K562 (cell line): Measurements from ENCODE around the gene KMT2D. TPM values are rescaled to one million over a fixed set of nuclear protein-coding genes. Genes with fewer than 3 reads are reported as not detected.

Source experiments
- NR2C1 ChIP-seq, 2 experiments: fragments of 450-650 bp; IDR thresholded peaks; 2 replicates each; pipeline ENCODE4 v1.6.1; 2017; ENCODE audit warnings: mild to moderate bottlenecking in 2 of 2, antibody characterized with exemption in 1 of 2, inconsistent platforms in 1 of 2, missing compliant biosample characterization in 1 of 2, missing genetic modification characterization in 1 of 2
- REST ChIP-seq, 2 experiments: fragments of 450-650 bp; formaldehyde crosslinking in 1 of 2; IDR thresholded peaks; 2 replicates each; pipeline versions ENCODE4 v1.4.0 to v1.6.1; 2014 to 2020; ENCODE audit warnings: mild to moderate bottlenecking in 2 of 2, borderline replicate concordance in 1 of 2, low read depth in 1 of 2
- TSC22D4 ChIP-seq: fragments of 450-650 bp; IDR thresholded peaks from 2 replicates; pipeline ENCODE4 v1.6.1; 2016; ENCODE audit warnings: missing genetic modification characterization, missing biosample characterization, control low read depth
- ZNF318 ChIP-seq, 2 experiments: fragments of 450-650 bp; IDR thresholded peaks; 2 replicates each; pipeline ENCODE4 v1.6.1; 2016; ENCODE audit warnings: mild to moderate bottlenecking in 2 of 2, borderline replicate concordance in 1 of 2, low read depth in 1 of 2, moderate library complexity in 1 of 2
- polyA plus RNA-seq, 8 experiments: library from polyadenylated mRNA; depleted of rRNA in 4 of 8; stranded (reverse) in 5 of 8; unstranded in 3 of 8; fragments of >200 nt; fragmentation: Nextera tagmentation in 2 of 8; fragmentation: Illumina TruSeq in 1 of 8; extraction: Ambion mirVana in 2 of 8; extraction: Trizol in 1 of 8; gene quantifications; 2 replicates each; pipeline versions ENCODE4 v1.2.1 to v1.2.3, GENCODE V29; 2011 to 2014; ENCODE audit warnings: inconsistent platforms in 1 of 8, missing spikeins in 1 of 8
- total RNA-seq, 7 experiments: library from RNA; depleted of rRNA in 6 of 7; stranded (reverse); fragments of >200 nt in 6 of 7; fragmentation: Illumina TruSeq in 2 of 7; extraction: Trizol in 2 of 7; gene quantifications; 2 replicates each; pipeline versions ENCODE4 v1.2.1 to v1.2.3, GENCODE V29; 2011 to 2021; ENCODE audit warnings: low replicate concordance in 1 of 7
- TF ChIP-seq, protein P1 (sequence below): sonication (generic); formaldehyde crosslinking; IDR thresholded peaks from 2 replicates; pipeline ENCODE4 v1.8.0; 2022; ENCODE audit warnings: mild to moderate bottlenecking, missing genetic modification reagents, borderline replicate concordance

The KMT2D gene
- total and polyA plus RNA-seq, 9 of the 15 experiments (the other 6 are each of a cell fraction or from before 2014, with no cell fraction given): 0.22 to 93.7 (median 13.7) TPM

DNA sequence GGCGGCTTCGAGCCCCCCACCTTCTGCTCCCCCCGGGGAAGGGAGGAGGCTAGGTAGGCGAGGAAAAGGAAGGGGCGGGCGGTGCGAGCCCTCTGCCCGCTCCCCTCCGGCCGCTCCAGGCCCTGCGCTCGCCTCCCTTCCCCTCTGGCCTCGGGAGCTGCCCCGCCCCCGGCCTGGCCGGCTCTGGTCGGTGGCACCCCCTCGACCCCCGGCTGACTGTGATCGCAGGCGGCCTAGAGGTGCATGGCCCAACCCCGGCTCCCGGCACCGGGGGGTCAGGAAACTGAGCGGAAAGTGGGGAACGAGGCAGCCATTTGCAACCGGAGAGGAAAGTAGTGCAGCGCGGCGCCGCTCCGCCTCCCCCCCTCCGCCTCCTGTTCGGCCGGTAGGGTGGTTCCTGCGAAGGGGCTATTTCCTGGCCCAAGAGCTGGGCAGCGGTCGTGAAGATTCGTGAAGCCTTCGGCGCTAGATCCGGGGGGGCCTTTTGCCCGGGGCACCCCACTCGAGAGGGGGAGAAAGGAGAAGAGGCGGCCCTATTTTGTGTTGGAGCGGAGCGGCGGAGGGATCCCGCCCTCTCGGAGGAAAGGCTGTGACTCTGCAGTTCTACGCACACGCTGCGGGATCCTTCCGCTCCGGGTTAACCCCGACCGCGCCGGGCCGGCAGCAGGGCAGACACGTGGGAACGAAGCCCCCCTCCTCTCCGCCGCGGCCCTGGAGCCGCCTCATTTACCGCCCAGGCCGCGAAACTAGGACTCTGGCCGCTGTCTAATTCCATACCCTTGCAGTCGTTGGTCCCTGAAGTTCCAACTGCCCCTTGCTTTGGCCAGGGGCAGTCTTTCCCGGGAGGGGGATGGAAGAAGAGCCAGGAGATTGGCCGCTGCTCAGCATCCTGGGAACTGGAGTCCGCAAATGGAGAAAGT lies at the start of gene KMT2D (continued):
- peak; percentile 28; the same call in 1 of the 2 replicates for TF ChIP-seq REST (IDR thresholded peaks at IDR 0.05; ENCODE audit: borderline replicate concordance)
- TF ChIP-seq REST (CRISPR knock-in tag; IDR thresholded peaks at IDR 0.05; ENCODE audit: low read depth): peak; percentile 58; the same call in 1 of the 2 replicates
- TF ChIP-seq TSC22D4: no peak
- TF ChIP-seq NR2C1 (IDR thresholded peaks at IDR 0.05): peak; percentile 80
- TF ChIP-seq NR2C1 (tag; IDR thresholded peaks at IDR 0.05): peak; percentile 78
- TF ChIP-seq, protein P1, sequence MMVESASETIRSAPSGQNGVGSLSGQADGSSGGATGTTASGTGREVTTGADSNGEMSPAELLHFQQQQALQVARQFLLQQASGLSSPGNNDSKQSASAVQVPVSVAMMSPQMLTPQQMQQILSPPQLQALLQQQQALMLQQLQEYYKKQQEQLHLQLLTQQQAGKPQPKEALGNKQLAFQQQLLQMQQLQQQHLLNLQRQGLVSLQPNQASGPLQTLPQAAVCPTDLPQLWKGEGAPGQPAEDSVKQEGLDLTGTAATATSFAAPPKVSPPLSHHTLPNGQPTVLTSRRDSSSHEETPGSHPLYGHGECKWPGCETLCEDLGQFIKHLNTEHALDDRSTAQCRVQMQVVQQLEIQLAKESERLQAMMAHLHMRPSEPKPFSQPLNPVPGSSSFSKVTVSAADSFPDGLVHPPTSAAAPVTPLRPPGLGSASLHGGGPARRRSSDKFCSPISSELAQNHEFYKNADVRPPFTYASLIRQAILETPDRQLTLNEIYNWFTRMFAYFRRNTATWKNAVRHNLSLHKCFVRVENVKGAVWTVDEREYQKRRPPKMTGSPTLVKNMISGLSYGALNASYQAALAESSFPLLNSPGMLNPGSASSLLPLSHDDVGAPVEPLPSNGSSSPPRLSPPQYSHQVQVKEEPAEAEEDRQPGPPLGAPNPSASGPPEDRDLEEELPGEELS (CRISPR knock-in tag): peak; percentile 78; the same call in 1 of the 2 replicates
- 0 out of 4 replicates have a peak, but pooled peaks of 1 of the 2 experiments have one; percentile 52 for TF ChIP-seq ZNF318 (IDR thresholded peaks at IDR 0.05; ENCODE audit: borderline replicate concordance in 1 of 2, low read depth in 1 of 2)
